Measurements from ENCODE around the gene OBSCN.

OBSCN gene

GRCh38 chr1:228297822-228298221, 90.0 kb downstream of the OBSCN start:
- Histone ChIP-seq H3K27ac (replicated peaks) (no peak overlapping the region), H3K4me3 (replicated peaks; ENCODE audit: insufficient read depth, low read length) (no peak overlapping the region), H3K27me3 (ENCODE audit: insufficient read depth, poor library complexity, severe bottlenecking) (no peaks in the 10 kb centered on the region)
- no peak for TF ChIP-seq GABPA (IDR thresholded peaks at IDR 0.05; ENCODE audit: low read depth)
- no peak for TF ChIP-seq SPI1 (IDR thresholded peaks at IDR 0.05; ENCODE audit: borderline replicate concordance, low read depth)
- no peak for TF ChIP-seq REST (IDR thresholded peaks at IDR 0.05; ENCODE audit: insufficient replicate concordance, low read depth)
- DNase-seq (ENCODE audit: low read depth in 1 of 2, low spot score in 1 of 2): no peak

GRCh38 chr1:228298471-228298870, 90.6 kb downstream of the OBSCN start:
- H3K27ac ChIP-seq (replicated peaks): no peak overlapping the region
- no peak for DNase-seq (ENCODE audit: low read depth in 1 of 2, low spot score in 1 of 2)
- no peaks in the 10 kb centered on the region for H3K27me3 ChIP-seq (ENCODE audit: insufficient read depth, poor library complexity, severe bottlenecking)
- no peak overlapping the region for H3K4me3 ChIP-seq (replicated peaks; ENCODE audit: insufficient read depth, low read length)
- no peak for TF ChIP-seq GABPA (IDR thresholded peaks at IDR 0.05; ENCODE audit: low read depth)
- no peak for TF ChIP-seq SPI1 (IDR thresholded peaks at IDR 0.05; ENCODE audit: borderline replicate concordance, low read depth)
- no peak for TF ChIP-seq POLR2AphosphoS5 (IDR thresholded peaks at IDR 0.05; ENCODE audit: low read depth)
- no peak for TF ChIP-seq CTCF (IDR thresholded peaks at IDR 0.05; ENCODE audit: insufficient read depth, low read length)
- no peak for TF ChIP-seq REST (IDR thresholded peaks at IDR 0.05; ENCODE audit: insufficient replicate concordance, low read depth)

- no peak for DNase-seq (ENCODE audit: low read depth in 1 of 2, low spot score in 1 of 2)
- TF ChIP-seq POLR2AphosphoS5 (IDR thresholded peaks at IDR 0.05; ENCODE audit: low read depth): no peak
- TF ChIP-seq SPI1 (IDR thresholded peaks at IDR 0.05; ENCODE audit: borderline replicate concordance, low read depth): no peak
- TF ChIP-seq GABPA (IDR thresholded peaks at IDR 0.05; ENCODE audit: low read depth): no peak
- no peak for TF ChIP-seq CTCF (IDR thresholded peaks at IDR 0.05; ENCODE audit: insufficient read depth, low read length)
- no peak for TF ChIP-seq REST (IDR thresholded peaks at IDR 0.05; ENCODE audit: insufficient replicate concordance, low read depth)
- no peak overlapping the region for H3K27ac ChIP-seq (replicated peaks)
These were observed 91.4 kb downstream of the OBSCN start for GRCh38 chr1:228299211-228299610.

GRCh38 chr1:228299901-228300300, 92.1 kb downstream of the OBSCN start:
- no peak overlapping the region for H3K4me3 ChIP-seq (replicated peaks; ENCODE audit: insufficient read depth, low read length)
- H3K27me3 ChIP-seq (ENCODE audit: insufficient read depth, poor library complexity, severe bottlenecking): no peaks in the 10 kb centered on the region
- H3K27ac ChIP-seq (replicated peaks): no peak overlapping the region
- no peak for DNase-seq (ENCODE audit: low read depth in 1 of 2, low spot score in 1 of 2)
- no peak for TF ChIP-seq REST (IDR thresholded peaks at IDR 0.05; ENCODE audit: insufficient replicate concordance, low read depth)
- no peak for TF ChIP-seq CTCF (IDR thresholded peaks at IDR 0.05; ENCODE audit: insufficient read depth, low read length)
- no peak for TF ChIP-seq SPI1 (IDR thresholded peaks at IDR 0.05; ENCODE audit: borderline replicate concordance, low read depth)
- TF ChIP-seq GABPA (IDR thresholded peaks at IDR 0.05; ENCODE audit: low read depth): no peak
- no peak for TF ChIP-seq POLR2AphosphoS5 (IDR thresholded peaks at IDR 0.05; ENCODE audit: low read depth)

More at GRCh38 chr1:228299211-228299610, 91.4 kb downstream of the OBSCN start:
- Histone ChIP-seq H3K27me3 (ENCODE audit: insufficient read depth, poor library complexity, severe bottlenecking) (no peaks in the 10 kb centered on the region), H3K4me3 (replicated peaks; ENCODE audit: insufficient read depth, low read length) (no peak overlapping the region)

All from HL-60 (cell line).